Activated naive CD8-positive, alpha-beta T cell treated with anti-CD3 and anti-CD28 coated beads, Interleukin-2, amount 50 U/mL, for 16 hours (primary cell): ENCODE data around the gene AVL9.
"Not testable (repeated sequence)": the region's sequence is repeated elsewhere in the genome, so short reads cannot be mapped to it uniquely, and the experiment has no call there.

Experiments used
- DNase-seq: peaks from one replicate; pipeline ENCODE4 v3.0.0-alpha.2; 2020; ENCODE audit warnings: low read depth, low spot score

The AVL9 gene

DNA sequence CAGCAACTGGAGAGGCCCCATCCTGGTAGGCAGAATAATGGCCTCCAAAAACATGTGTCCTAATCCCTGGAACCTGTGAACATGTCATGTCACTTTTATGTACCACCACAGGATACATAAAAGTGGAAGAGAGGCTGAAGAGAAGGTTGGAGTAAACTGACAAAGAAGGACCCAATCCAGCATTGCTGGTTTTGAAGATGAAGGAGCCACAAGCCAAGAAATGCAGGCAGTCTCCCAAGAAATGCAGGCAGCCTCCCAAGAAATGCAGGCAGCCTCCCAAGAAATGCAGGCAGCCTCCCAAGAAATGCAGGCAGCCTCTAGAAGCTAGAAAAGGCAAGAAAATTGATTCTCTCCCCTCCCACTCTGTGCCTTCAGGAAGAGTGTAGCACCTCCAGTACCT, 142.3 kb downstream of the AVL9 start:
- DNase-seq, result not testable (repeated sequence)
